GM18498 (cell line): Measurements from ENCODE around the gene GRIK4.

ENCODE experiments used
- ATAC-seq: cut with Tn5 transposase; IDR thresholded peaks from one replicate; pipeline ENCODE4 v1.9.1; 2021; ENCODE audit warnings: mild to moderate bottlenecking, moderate library complexity; ENCODE audit not compliant: unreplicated experiment

GRIK4 gene

DNA sequence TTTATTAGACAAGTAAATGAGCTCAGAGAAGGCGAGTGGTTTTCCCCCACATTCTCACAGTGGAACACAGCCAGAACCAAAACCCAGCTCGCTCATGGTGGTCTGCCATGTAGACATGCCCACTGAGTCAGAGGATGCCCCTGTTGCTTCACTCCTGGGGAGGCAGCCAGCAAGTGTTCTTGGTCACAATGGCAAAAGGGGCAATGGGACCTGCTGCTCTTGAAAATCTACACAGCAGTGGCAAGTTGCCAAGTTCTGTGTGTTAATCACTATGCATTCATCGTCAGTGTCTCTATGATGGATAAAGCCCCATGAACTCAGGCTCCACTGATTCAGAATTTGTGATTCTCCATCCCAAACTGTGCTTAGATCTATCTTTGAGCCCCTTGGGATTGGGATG lies 447.6 kb downstream of the GRIK4 start:
- ATAC-seq, result no peak

DNA sequence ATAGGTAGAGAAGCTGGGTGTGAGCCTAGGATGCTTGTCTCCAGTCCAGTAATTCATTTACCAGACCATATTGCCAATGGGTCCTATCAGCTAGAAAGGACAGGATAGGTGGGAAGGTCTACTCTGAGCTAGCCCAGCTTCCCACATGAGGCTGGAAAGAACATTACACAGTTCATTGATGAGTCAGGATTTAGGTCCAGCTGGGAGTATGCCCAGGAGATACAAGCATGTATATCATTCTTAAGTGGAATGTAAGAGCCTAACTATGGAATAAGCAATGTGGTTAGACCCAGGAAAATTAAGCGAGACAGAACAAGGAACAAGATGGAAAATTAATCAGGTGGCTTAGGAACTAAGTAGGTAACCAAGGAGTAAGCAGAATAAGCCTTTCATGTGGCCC lies 453.3 kb downstream of the GRIK4 start:
- no peak for ATAC-seq

DNA sequence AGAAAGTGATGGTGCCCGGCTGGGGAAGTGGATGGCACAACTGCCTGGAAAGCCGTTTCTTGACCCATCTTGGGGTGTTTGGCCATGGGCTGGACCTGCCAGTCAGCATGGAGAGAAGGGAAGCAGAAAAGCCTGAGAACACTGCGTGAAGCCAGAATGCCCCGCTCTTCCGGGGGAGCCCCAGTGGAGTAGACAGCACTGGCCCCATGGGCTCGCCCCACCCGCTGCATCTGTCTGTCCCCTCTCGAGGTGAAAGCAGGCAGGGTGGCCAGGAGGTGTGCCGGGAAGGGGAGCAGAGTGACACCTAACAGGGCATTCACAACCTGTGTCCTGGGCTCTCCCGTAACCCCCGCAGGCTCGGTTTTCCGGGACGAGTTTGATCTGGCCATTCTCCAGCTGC lies 455.3 kb downstream of the GRIK4 start:
- no peak for ATAC-seq

DNA sequence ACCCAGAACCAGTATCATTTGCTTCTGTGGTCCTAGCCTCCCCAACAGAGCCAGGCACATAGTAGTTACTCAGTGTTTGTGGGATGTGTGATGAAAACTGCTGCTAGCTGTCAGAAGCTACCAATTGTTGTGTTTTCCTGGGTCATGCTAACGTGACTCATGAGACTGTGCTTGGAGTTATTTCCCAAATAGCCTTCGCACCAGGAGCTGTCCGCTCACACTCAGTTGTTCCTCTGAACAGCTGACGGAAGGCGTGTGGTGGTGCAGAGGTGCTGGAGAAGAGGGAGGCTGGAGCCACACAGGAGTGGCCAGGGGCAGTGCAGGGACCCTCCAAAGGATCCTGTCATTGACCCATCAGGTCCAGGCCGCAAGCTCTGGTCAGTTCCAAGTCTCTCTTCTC lies 458.4 kb downstream of the GRIK4 start:
- no peak for ATAC-seq

DNA sequence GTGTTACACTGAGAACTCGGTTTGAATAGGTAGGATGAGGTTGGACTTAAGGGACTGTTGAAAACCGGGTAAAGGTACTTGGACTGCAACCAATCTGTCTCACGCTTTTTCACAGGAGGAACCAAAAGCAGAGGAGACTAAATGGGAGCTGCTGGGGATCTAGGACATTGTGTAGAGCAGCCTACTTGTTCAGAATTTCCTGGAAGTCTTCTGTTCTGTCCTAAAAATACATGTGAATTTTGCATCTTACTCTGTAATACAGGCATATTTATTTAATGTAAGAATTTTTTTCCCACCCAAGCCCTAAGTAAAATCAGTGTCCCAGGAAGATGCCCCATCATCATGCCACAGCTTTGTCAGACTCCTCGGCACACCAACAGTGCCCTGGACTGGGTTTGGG lies 460.3 kb downstream of the GRIK4 start:
- ATAC-seq, result no peak

DNA sequence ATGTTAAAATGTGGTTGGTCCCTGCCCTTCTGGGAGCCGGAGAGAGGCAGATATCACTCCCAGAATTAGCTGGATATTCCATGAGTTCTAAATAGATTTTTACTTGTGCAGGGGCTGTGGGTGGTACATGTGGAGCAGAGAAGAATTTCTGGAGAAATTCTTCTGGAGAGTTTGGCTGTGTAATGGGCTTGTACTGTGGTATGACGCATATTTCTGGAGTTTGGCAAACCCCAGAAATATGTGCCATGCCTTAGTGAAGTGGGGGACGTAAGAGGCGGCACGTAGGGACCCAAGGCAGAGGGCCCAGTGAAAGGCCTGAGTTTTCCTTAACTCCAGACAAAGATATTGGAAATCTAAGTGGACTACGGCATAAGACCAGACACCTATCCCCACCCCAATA lies 461.1 kb downstream of the GRIK4 start:
- ATAC-seq, result no peak

DNA sequence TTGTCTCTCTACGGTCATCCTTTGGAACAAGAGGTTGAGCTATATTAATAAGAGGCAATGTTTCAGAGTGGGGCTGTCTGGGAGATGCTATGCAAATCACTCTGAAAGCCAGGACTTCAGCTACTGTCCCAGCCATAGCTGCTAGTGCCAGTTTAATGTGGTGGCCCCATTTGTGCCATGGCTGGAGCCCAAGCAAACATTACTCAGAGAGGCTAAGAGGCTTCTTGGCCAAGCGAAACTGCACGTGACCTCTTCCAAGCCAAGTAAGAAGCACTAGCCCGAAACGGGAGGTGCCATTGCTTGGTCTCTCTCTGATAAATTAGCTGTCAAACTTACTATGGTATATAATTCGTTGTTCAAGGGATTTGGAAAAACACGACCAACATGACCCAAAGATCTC lies 462.0 kb downstream of the GRIK4 start:
- no peak for ATAC-seq

DNA sequence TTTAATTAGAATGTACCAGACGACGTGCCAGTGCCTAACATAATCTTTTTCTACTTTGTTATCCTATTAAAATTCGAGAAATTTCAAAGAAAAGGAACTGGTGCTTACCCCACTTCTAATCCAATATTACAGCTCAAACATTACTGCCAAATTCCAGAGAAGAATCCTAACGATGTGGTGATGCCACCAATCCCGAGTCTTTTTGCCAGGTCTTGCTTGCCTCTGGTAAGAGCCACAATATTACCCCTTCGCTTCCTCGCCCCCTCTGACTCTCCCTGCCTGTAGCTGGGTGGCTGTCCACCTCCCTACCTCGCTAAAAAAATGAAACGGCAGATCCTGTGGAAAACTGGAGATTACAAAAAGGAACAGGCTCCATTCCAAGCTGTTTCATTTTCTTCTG lies 462.9 kb downstream of the GRIK4 start:
- no peak for ATAC-seq

DNA sequence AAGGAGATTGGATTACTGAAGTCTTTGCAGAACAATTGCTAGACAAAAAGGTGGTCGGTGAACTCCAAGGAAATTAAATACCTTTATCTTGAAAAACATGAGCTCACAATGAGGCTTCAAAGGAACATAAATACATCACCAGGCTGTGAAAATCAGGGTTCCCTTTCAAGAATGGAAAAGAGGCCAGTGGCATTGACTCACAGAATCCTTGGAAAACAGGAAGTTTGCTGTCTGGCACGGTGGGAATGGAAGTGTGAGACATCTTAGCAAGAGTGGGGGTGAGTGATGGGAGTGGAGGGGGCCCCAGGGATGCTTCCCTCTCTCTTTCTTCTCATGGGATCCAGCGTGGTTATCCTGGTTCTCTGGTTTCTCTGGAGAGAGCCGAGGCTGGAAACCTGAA lies 463.4 kb downstream of the GRIK4 start:
- ATAC-seq, result no peak

DNA sequence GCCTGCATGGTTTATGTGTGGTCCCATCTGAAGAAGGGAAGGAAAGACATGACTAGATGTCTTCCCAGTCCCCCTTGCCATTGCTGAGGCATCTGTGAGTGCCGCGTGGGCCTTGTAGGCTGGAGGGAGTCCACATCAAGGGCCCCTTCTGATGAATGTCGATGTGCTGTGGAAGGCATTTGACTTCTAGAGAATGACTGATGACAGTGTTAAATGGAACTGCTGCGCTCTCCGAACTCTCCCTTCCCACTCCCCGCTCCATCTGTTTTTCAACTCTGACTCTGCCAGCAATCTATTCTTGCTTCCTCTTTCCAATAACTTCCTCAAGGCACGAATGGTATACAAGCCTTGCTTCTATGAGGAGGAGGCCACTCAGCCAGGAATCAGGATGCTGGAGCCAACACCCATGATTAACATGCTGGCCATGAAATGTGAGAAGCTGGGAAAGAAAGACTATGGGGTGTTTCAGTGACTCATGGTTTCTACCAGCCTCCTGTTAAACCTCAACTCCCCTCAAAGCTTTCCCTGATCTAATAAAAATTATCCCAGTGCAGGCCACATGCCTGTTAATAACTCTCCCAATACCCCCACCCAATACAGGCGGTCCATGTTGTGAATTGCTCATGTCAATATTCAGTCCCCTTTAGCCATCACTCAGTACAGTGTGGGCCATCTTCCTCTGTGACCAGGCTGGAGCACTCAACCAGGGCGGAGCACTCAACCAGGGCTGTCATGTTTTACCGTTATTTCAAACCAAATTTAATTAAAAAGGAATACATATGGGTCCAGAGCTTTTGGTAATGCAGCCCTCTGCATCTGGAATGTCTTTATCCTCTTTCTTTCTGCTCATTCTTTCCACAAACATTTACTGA lies 466.0 kb downstream of the GRIK4 start:
- no peak for ATAC-seq

DNA sequence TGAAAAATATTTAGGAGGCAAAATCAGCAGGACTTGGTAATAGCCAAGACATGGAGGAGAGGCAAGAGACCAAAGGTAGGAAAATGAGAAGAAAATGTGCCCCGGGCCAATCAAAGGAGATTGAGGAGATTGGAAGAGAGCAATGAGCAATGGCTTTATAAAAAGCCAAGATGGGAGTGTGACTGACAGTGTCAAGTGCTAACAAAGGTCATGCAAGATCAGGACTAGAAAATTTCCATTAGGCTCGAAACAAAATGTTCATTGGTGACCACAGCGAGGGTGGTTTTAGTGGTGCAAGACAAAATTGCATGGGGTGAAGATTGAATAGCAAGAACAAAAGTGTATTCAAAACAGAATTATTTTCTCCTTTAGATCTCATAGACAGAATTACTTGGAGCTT lies 467.2 kb downstream of the GRIK4 start:
- ATAC-seq, result no peak

DNA sequence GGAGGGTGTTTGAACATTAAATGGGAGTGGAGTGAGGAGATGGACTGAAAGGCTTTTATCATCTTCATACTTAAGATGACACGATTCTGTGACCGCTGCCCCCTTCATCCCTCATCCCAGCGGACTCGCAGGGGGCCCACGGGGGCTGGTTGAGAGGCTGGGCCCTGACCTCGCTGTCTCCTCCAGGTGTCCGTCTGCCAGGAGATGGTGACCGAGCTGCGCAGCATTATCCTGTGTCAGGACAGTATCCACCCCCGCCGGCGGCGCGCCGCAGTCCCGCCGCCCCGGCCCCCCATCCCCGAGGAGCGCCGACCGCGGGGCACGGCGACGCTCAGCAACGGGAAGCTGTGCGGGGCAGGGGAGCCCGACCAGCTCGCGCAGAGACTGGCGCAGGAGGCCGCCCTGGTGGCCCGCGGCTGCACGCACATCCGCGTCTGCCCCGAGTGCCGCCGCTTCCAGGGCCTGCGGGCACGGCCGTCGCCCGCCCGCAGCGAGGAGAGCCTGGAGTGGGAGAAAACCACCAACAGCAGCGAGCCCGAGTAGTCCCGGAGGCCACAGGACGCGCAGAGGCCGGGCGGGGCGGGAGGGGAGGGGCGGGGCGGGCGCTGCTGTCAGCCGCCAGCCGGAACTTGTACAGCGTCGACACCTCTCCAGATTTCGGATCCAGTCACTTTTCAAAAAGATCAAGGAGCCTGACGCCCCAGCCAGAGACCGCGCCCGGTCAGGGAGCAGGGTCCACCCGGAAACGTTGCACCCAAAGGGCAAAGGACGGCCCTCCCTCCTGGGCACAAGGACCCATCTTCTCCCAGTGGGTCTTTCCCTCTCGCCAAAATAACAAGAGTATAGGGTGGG lies 474.4 kb downstream of the GRIK4 start:
- peak; percentile 81 for ATAC-seq

DNA sequence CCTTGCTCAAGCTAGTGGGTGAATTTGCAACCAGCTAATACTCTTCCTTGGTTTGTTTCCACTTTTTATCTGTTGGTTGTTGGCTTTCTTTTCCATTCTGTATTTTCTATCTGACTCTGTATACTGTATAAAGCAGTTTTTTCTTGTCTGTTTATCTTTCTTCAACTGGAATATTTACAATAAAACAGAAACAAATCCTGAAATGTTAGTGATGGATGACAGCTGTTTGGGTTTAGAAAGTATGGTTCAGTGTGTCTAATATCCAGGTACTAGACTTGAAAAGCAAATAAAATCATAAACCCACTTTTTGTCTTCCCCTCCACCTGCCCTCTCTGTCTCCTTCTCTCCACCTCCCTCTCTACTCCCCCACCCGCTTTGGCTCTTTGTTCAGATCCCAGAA lies 477.1 kb downstream of the GRIK4 start:
- no peak for ATAC-seq

DNA sequence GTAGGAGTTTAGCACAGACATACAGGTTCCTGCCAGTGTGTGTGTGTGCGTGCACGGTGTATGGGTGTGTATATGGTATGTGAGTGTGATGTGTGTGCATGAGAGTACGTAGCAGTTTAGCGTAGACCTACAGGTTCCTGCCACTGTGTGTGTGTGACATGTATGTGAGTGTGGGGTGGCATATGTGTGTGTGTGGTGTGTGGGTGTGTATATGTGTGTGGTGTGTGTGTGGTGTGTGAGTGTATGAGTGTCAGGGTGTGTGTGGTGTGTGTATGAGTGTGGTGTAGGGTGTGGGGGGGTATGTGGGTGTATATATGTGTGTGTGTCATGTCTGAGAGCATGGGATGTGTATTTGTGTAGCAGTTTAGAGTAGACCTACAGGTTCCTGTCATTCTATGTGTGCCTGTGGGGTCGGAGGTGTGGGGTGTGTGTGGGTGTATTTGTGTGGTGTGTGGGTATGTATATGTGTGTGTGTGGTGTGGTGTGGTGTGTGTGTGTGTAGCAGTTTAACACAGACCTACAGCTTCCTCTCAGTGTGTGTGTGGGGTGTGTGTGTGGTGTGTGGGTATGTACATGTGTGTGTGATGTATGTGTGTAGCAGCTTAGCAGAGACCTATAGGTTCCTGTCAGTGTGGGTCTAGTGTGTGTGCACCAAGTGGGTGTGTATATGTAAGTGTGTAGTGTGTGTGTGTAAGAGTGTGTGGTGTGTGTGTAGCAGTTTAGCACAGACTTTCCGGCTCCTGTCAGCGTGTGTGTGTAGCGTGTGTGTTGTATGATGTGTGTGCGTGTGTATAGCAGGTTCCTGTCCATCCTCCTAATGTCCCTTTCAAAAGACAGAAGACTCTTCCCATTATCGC lies 480.5 kb downstream of the GRIK4 start:
- ATAC-seq, result no peak

DNA sequence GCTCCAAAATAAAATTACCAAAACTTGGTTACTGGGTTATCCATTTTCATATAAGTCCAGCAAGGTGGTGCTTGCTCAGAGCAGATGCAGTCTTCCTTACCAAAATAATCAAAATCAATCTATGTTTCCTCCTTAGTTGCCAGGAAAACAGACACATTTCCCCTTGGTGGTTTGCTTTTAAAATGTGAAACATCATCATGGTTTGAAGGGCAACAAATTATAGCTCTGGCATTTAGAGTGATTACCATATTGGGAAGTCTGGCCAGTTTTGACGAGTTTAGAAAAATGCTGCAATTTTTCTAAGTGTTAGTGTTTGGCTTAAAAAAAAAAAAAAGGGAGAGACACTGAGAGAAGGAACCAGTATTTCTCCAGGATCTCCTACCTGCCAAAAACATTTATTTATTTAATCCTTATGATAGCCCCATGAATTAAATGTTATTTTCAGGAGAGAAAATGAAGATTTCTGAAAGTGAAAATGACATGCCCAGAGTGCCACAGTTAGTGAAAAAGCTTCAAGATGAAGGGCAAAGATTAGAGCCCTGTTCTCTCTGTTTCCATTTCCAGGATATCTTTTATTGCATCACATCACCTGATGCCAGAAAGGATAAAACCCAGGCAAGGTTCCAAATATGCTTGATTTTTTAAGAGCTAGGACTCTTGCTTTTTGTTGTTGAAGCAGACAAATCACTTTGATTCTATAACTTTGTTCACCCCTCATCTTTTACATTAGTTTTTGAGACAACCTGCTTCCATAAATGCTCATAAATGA lies 482.7 kb downstream of the GRIK4 start:
- ATAC-seq, result no peak

DNA sequence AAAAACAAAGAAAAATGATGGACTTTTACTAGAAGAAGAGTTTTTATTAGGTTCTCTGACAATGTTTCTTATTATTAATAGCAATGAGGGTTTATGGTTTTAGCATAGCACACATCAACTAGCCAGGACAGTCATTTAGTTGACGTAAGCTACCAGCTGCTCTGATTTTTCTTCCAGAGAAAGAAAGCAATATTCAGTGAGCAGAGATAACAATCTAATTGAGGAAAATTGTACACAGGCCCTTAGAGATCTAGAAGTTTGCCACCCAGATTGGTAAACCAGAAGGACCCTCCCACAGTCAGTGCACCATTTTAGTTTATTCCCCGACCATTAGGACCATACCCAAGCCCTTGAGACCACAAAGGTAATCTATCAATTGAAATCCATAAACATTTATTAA lies 483.6 kb downstream of the GRIK4 start:
- ATAC-seq, result no peak

DNA sequence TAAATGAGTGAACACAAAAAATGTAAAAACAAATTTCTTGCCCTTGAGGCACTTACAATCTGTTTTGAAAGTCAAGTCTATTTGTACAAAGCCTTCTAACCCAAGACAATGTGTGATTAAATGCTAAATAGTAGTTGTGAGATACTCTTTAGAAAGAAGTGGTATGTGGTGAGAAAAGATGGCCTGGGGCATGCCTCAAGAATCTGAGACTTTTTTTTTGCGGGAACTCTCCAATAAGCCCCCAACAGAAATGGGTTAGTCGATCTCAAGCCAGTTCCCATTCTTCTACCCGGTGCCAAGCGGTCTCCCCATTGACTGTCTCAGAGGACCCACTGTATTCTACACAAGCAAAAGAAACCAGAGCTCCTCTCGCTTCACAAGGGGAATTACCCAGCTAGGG lies 485.4 kb downstream of the GRIK4 start:
- no peak for ATAC-seq

DNA sequence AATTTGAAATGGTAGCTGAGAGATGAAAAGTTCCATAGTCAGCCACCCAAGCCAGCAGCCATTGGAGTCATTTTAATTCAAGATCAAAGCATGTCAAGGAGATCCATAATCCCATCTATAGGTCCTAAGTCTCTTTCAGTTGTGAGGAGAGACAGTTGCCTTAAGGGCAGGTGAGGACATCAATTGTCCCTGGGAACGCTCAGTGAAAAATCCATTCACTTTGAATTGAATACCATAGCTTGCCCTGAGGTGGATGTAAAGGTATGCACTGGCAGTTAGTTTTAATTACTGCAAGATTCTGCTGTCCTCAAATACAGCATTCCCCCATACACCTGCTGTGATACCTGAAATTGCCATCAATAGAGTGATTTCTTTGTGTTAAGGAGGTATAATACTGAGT lies 487.0 kb downstream of the GRIK4 start:
- ATAC-seq, result no peak

DNA sequence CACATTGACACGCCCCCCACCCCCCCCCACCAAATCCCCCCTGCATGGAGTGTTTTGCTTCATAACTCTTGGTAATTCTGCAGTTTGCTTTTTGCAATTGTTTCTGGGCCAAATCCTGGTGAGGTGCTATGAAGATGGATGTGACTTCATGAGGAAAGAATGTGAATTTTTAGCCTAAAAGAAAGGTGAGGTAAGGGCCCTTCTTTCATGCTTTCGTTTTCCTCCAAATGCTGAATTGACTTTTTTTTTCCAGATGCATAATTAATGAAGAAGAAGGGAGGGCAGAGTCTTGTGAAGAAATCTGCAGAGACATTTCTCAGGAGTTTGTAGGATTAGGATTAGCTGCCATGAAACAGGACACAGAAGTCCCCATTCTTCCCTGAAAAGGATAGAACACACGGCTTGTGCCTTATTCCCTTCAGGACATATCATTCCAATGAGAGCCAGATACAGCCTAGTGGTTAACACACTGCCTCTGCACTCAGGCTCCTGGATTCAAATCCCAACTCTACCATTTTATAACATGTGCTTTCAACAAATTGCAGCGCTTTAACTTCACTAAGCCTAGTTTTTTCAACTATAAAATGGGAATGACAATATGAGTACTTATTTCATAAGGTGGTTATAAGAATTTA lies 492.8 kb downstream of the GRIK4 start:
- no peak for ATAC-seq

DNA sequence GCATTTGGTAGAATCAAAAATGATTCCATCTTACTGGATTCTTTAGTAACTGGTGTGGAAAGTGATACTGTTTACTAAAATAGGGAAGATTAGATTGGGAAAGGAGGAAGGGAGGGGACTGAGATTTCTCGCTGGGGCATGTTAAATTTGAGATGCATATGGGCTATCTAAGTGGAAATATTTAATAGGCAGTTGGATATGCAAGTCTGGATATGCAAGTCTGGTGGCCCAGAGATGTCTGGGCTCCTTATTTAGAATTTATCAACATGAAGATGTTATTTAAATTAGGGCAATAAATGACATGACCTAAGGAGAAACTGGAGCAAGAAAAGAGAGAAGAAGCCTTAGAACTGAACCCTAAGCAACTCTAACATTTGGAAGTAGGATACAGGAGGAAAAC lies 495.4 kb downstream of the GRIK4 start:
- no peak for ATAC-seq
